Caco-2 (cell line): ENCODE data around the gene SCUBE1. TPM values are rescaled to one million over a fixed set of nuclear protein-coding genes. Genes with fewer than 3 reads are reported as not detected.

ENCODE experiments used
- BruUV-seq: library from RNA; stranded (reverse); fragments of 400-500 nt; replicated peaks from 2 replicates; lab custom pipeline; 2021; lab: Mats Ljungman, UMichigan
- CTCF ChIA-PET: fragments of 300-600 bp; sonication (Branson Sonifier 250); formaldehyde crosslinking; loops from one replicate; lab custom pipeline; 2022; ENCODE audit warnings: antibody characterized with exemption; lab: Charles Lee
- POLR2A ChIA-PET: fragments of 300-600 bp; sonication (Branson Sonifier 250); formaldehyde crosslinking; loops from one replicate; lab custom pipeline; 2022; ENCODE audit warnings: antibody characterized with exemption; lab: Charles Lee
- DNase-seq, 2 experiments: peaks; one replicate each; pipeline versions ENCODE4 v3.0.0 to v3.0.0-alpha.2; 2020 to 2022
- H3K27me3 ChIP-seq: replicated peaks from 2 replicates; pipeline ENCODE4 v1.6.0; 2011; ENCODE audit warnings: low read length; ENCODE audit not compliant: control insufficient read depth, insufficient read depth
- H3K36me3 ChIP-seq: 2 replicates; pipeline ENCODE4 v1.5.1; 2011; ENCODE audit warnings: low read length; ENCODE audit not compliant: control insufficient read depth, insufficient read depth
- H3K4me1 ChIP-seq: fragments of 250-450 bp; sonication (Bioruptor Pico); 2 replicates; pipeline ENCODE4 v1.5.1; 2020; ENCODE audit warnings: mild to moderate bottlenecking
- H3K4me3 ChIP-seq: 2 replicates; pipeline ENCODE4 v1.5.1; 2011; ENCODE audit warnings: low read depth, mild to moderate bottlenecking, control low read depth, low read length
- H3K9me3 ChIP-seq: fragments of 250-450 bp; sonication (Bioruptor Pico); 2 replicates; pipeline ENCODE4 v1.5.1; 2020; ENCODE audit warnings: mild to moderate bottlenecking, moderate library complexity
- H3K27ac Mint-ChIP-seq: one replicate; pipeline ENCODE4 v1.8.0; 2022; ENCODE audit warnings: mixed read lengths; ENCODE audit not compliant: unreplicated experiment
- H3K27me3 Mint-ChIP-seq: one replicate; pipeline ENCODE4 v1.8.0; 2022; ENCODE audit warnings: mixed read lengths; ENCODE audit not compliant: insufficient read depth, unreplicated experiment
- H3K36me3 Mint-ChIP-seq: one replicate; pipeline ENCODE4 v1.8.0; 2022; ENCODE audit warnings: mild to moderate bottlenecking, mixed read lengths; ENCODE audit not compliant: insufficient read depth, unreplicated experiment
- H3K4me1 Mint-ChIP-seq: one replicate; pipeline ENCODE4 v1.8.0; 2022; ENCODE audit warnings: low read depth, mixed read lengths; ENCODE audit not compliant: unreplicated experiment
- H3K4me3 Mint-ChIP-seq: one replicate; pipeline ENCODE4 v1.8.0; 2022; ENCODE audit warnings: mild to moderate bottlenecking, moderate library complexity, mixed read lengths; ENCODE audit not compliant: unreplicated experiment
- H3K9me3 Mint-ChIP-seq: one replicate; pipeline ENCODE4 v1.8.0; 2022; ENCODE audit warnings: mixed read lengths; ENCODE audit not compliant: unreplicated experiment
- intact Hi-C: fragments of 100-400 bp; cut with micrococcal nuclease; formaldehyde crosslinking; loops from one replicate; pipeline ENCODE4 v1.10.0; 2022; ENCODE audit not compliant: unreplicated experiment
- total RNA-seq: library from RNA; stranded (reverse); gene quantifications from 2 replicates; pipeline ENCODE4 v1.2.3, GENCODE V29; 2022
- TF ChIP-seq, protein P1 (sequence below), 2 experiments: fragments of 200-600 bp in 1 of 2; IDR thresholded peaks; 1 replicate in 1 of 2; 2 replicates in 1 of 2; pipeline versions ENCODE4 v1.5.1 to v1.8.0; 2011 to 2022; ENCODE audit warnings: antibody characterized with exemption in 1 of 2, control low read depth in 1 of 2, inconsistent platforms in 1 of 2, low read depth in 1 of 2, low read length in 1 of 2, mild to moderate bottlenecking in 1 of 2, moderate library complexity in 1 of 2; ENCODE audit not compliant: insufficient read depth in 1 of 2, severe bottlenecking in 1 of 2, unreplicated experiment in 1 of 2

The SCUBE1 gene
- total RNA-seq, 1 experiment from 2014 or later = not detected

DNA sequence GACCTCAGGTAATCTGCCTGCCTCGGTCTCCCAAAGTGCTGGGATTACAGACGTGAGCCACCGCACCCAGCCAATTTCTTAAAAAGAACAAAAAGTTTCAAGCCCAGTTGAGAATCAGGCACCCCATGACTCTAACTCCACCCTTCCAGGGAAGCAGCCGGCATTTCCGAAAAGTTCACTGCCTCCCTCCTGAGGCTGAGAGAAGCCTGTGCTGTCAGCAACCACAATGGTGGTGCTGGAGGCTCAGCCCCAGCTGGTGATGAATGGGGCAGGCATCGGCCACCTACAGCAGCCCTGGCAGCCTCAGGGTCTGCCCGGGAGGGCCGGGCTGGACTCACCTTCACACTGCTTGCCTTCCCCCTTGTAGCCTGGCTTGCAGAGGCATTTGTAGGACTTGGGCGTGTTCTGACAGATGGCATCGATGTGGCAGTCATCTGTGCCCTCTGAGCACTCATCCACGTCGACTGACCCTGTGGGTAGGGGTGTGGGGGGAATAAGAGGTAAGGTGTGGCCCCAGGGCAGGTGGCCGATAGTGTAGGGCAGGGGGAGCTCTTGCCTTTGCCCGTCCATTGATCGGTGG is 4.3 kb downstream of the SCUBE1 start:
- no peaks in the 10 kb centered on the region for H3K4me1 Mint-ChIP-seq
- peaks cover 15% of the 10 kb centered on the region for H3K27me3 Mint-ChIP-seq
- H3K4me3 Mint-ChIP-seq = no peak overlapping the region
- no peaks in the 10 kb centered on the region for H3K9me3 Mint-ChIP-seq
- Histone ChIP-seq H3K9me3 (no peaks in the 10 kb centered on the region), H3K4me1 (no peaks in the 10 kb centered on the region), H3K36me3 (no peaks in the 10 kb centered on the region), H3K4me3 (no peak overlapping the region), H3K27me3 (peaks cover 1% of the 10 kb centered on the region)
- no peaks in the 10 kb centered on the region for H3K36me3 Mint-ChIP-seq
- BruUV-seq = no TSS peak
- no peak overlapping the region for H3K27ac Mint-ChIP-seq
- POLR2A ChIA-PET = no interaction called here
- intact Hi-C loops = no loop called here
- DNase-seq = no peak
- TF ChIP-seq, protein P1, sequence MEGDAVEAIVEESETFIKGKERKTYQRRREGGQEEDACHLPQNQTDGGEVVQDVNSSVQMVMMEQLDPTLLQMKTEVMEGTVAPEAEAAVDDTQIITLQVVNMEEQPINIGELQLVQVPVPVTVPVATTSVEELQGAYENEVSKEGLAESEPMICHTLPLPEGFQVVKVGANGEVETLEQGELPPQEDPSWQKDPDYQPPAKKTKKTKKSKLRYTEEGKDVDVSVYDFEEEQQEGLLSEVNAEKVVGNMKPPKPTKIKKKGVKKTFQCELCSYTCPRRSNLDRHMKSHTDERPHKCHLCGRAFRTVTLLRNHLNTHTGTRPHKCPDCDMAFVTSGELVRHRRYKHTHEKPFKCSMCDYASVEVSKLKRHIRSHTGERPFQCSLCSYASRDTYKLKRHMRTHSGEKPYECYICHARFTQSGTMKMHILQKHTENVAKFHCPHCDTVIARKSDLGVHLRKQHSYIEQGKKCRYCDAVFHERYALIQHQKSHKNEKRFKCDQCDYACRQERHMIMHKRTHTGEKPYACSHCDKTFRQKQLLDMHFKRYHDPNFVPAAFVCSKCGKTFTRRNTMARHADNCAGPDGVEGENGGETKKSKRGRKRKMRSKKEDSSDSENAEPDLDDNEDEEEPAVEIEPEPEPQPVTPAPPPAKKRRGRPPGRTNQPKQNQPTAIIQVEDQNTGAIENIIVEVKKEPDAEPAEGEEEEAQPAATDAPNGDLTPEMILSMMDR (IDR thresholded peaks at IDR 0.05; ENCODE audit: insufficient read depth in 1 of 2, low read depth in 1 of 2, low read length in 1 of 2, severe bottlenecking in 1 of 2, unreplicated experiment in 1 of 2) = no peak
- CTCF ChIA-PET = no interaction called here

DNA sequence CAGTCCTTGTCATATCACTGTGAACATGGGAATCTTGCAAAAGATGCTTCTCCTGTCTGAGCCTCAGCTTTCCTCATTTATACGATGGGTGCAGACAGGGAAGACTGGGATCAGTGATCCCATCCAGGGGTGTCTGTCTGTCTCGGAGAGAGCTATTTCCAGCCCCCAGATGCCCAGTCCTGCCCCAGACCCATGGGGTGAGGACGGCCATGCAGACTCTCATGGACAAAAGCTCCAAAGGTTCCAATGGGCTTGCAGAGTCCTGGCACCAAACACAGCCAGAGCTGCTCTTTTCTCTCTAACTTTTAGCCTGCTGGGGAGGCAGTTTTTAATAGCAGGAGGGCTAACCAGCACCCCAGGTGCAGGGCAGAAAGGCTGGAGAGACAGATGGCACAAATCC is 5.2 kb downstream of the SCUBE1 start:
- Mint-ChIP-seq H3K4me3 (no peak overlapping the region), H3K9me3 (no peaks in the 10 kb centered on the region), H3K27me3 (peaks cover 15% of the 10 kb centered on the region), H3K27ac (no peak overlapping the region), H3K36me3 (no peaks in the 10 kb centered on the region), H3K4me1 (no peaks in the 10 kb centered on the region)
- no TSS peak for BruUV-seq
- Histone ChIP-seq H3K36me3 (no peaks in the 10 kb centered on the region), H3K4me1 (no peaks in the 10 kb centered on the region), H3K27me3 (peaks cover 1% of the 10 kb centered on the region), H3K4me3 (no peak overlapping the region), H3K9me3 (no peaks in the 10 kb centered on the region)
- POLR2A ChIA-PET = no interaction called here
- TF ChIP-seq, protein P1 (IDR thresholded peaks at IDR 0.05; ENCODE audit: insufficient read depth in 1 of 2, low read depth in 1 of 2, low read length in 1 of 2, severe bottlenecking in 1 of 2, unreplicated experiment in 1 of 2) = no peak
- intact Hi-C loops = no loop called here
- no peak for DNase-seq
- CTCF ChIA-PET = no interaction called here

DNA sequence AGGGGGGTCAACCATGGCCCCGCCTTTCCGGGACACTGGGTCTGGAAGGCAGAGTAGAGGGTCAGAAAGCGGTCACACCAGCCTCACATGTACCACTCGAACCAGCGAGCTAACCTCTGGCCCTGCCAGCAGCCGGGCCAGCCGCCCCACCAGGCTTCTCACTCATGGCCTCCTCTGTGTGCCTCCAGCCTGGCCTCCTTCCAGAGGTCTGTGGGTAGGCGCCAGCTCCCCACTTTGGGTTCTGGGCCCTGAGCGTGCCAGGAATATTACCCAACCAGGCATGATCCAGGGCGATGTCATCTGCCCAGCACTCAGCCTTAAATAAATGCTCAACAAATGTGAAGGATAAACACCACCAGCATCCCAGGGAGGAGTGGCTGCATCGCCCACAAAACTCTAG is 5.8 kb downstream of the SCUBE1 start:
- no peaks in the 10 kb centered on the region for H3K36me3 Mint-ChIP-seq
- ChIA-PET CTCF (interaction anchor here (0.7 to 1.4 kb wide), 2 partner anchors 9 to 66 kb away, joined by 3 to 5 read pairs; no protein-coding TSS in a partner anchor), POLR2A (no interaction called here)
- H3K27ac Mint-ChIP-seq = no peak overlapping the region
- no TSS peak for BruUV-seq
- intact Hi-C loops = no loop called here
- peaks cover 1% of the 10 kb centered on the region for H3K27me3 ChIP-seq
- no peak for DNase-seq
- no peak overlapping the region for H3K4me3 ChIP-seq
- no peaks in the 10 kb centered on the region for H3K9me3 ChIP-seq
- H3K4me1 Mint-ChIP-seq = no peaks in the 10 kb centered on the region
- H3K9me3 Mint-ChIP-seq = no peaks in the 10 kb centered on the region
- no peaks in the 10 kb centered on the region for H3K4me1 ChIP-seq
- peaks cover 13% of the 10 kb centered on the region for H3K27me3 Mint-ChIP-seq
- TF ChIP-seq, protein P1 (IDR thresholded peaks at IDR 0.05; ENCODE audit: insufficient read depth in 1 of 2, low read depth in 1 of 2, low read length in 1 of 2, severe bottlenecking in 1 of 2, unreplicated experiment in 1 of 2) = no peak
- H3K4me3 Mint-ChIP-seq = no peak overlapping the region
- no peaks in the 10 kb centered on the region for H3K36me3 ChIP-seq
